Measurements from ENCODE around the gene DMPK. TPM values are rescaled to one million over a fixed set of nuclear protein-coding genes. Genes with fewer than 3 reads are reported as not detected.

DMPK gene
- total and polyA plus RNA-seq, 9 of the 15 experiments (the other 6 are each of a cell fraction or from before 2014, with no cell fraction given) = 0.24 to 31.3 (median 7.3) TPM

- TF ChIP-seq SNAPC5 (CRISPR knock-in tag; IDR thresholded peaks at IDR 0.05) (no peak), ZNF75A (CRISPR knock-in tag; IDR thresholded peaks at IDR 0.05) (peak; percentile 24; the same call in 1 of the 2 replicates), IRF9 (tag; IDR thresholded peaks at IDR 0.05) (no peak), NFIC (IDR thresholded peaks at IDR 0.05) (0 out of 2 replicates have a peak, but pooled peaks have one; percentile 17), CREM (IDR thresholded peaks at IDR 0.05; ENCODE audit: low read depth) (peak; percentile 61), ZNF551 (CRISPR knock-in tag; IDR thresholded peaks at IDR 0.05) (no peak), POLR2A (conservative IDR thresholded peaks at IDR 0.05) (peak; percentile 73), MTF1 (CRISPR knock-in tag; IDR thresholded peaks at IDR 0.05; ENCODE audit: borderline replicate concordance) (no peak), E2F1 (CRISPR knock-in tag; IDR thresholded peaks at IDR 0.05) (no peak), CBX2 (IDR thresholded peaks at IDR 0.05; ENCODE audit: insufficient read depth, low read length, poor library complexity, severe bottlenecking) (no peak), MCM2 (IDR thresholded peaks at IDR 0.05; ENCODE audit: low read depth) (no peak), POLR2AphosphoS5 (IDR thresholded peaks at IDR 0.05; ENCODE audit: control insufficient read depth, insufficient read depth, low read depth, low read length) (no peak; the same call in 1 of the 2 replicates), ZC3H8 (IDR thresholded peaks at IDR 0.05) (no peak), POLR2B (IDR thresholded peaks at IDR 0.05; ENCODE audit: low read depth, partially characterized antibody) (peak; percentile 71), ZKSCAN8 (CRISPR knock-in tag; IDR thresholded peaks at IDR 0.05) (no peak), ZNF277 (CRISPR knock-in tag; IDR thresholded peaks at IDR 0.05; ENCODE audit: borderline replicate concordance) (no peak), TAL1 (IDR thresholded peaks at IDR 0.05) (no peak)
Observed at GRCh38 chr19:45770192-45771101, 11.8 kb downstream of the DMPK start (continued).

Data from K562 (cell line).